HG02943 (cell line): ENCODE data around the gene RNF144B.
"Not testable (repeated sequence)": the region's sequence is repeated elsewhere in the genome, so short reads cannot be mapped to it uniquely, and the experiment has no call there.

Source experiments
- ATAC-seq: cut with Tn5 transposase; IDR thresholded peaks from one replicate; pipeline ENCODE4 v1.9.1; 2021; ENCODE audit warnings: mild to moderate bottlenecking, low read depth, moderate library complexity; ENCODE audit not compliant: unreplicated experiment

RNF144B gene

GRCh38 chr6:18432619-18433018, 45.5 kb downstream of the RNF144B start:
- ATAC-seq, result no peak

- ATAC-seq, result no peak
These were observed 45.9 kb downstream of the RNF144B start for GRCh38 chr6:18433059-18433458.

- ATAC-seq, result no peak
These were observed 49.2 kb downstream of the RNF144B start for GRCh38 chr6:18436341-18436740.

GRCh38 chr6:18439581-18439980, 52.4 kb downstream of the RNF144B start:
- no peak for ATAC-seq

GRCh38 chr6:18441251-18441979, 54.3 kb downstream of the RNF144B start:
- ATAC-seq, result no peak

- no peak for ATAC-seq
These were observed 57.0 kb downstream of the RNF144B start for GRCh38 chr6:18444111-18444510.

GRCh38 chr6:18445228-18445627, 58.1 kb downstream of the RNF144B start:
- ATAC-seq, result no peak

- no peak for ATAC-seq
These were observed 59.6 kb downstream of the RNF144B start for GRCh38 chr6:18446771-18447170.

- no peak for ATAC-seq
These were observed 60.4 kb downstream of the RNF144B start for GRCh38 chr6:18447552-18447951.

- ATAC-seq, result no peak
These were observed 64.6 kb downstream of the RNF144B start for GRCh38 chr6:18451756-18452155.

- ATAC-seq, result no peak
These were observed 67.3 kb downstream of the RNF144B start for GRCh38 chr6:18454446-18454845.

GRCh38 chr6:18457065-18457737, 70.1 kb downstream of the RNF144B start:
- ATAC-seq, result no peak

- ATAC-seq, result not testable (repeated sequence)
These were observed 70.9 kb downstream of the RNF144B start for GRCh38 chr6:18458086-18458485.

- no peak for ATAC-seq
These were observed 76.3 kb downstream of the RNF144B start for GRCh38 chr6:18463429-18463828.

- no peak for ATAC-seq
These were observed 77.0 kb downstream of the RNF144B start for GRCh38 chr6:18464176-18464575.

GRCh38 chr6:18465410-18466154, 78.4 kb downstream of the RNF144B start:
- no peak for ATAC-seq

- no peak for ATAC-seq
These were observed 80.8 kb downstream of the RNF144B start for GRCh38 chr6:18467741-18468502.

- ATAC-seq, result no peak
These were observed 81.3 kb downstream of the RNF144B start for GRCh38 chr6:18468503-18468843.

GRCh38 chr6:18469536-18469935, 82.4 kb downstream of the RNF144B start:
- ATAC-seq, result no peak

GRCh38 chr6:18471232-18471964, 84.2 kb downstream of the RNF144B start:
- no peak for ATAC-seq
